IMR-90 (cell line): ENCODE data around the gene RAX2. TPM values are rescaled to one million over a fixed set of nuclear protein-coding genes. Genes with fewer than 3 reads are reported as not detected.

ENCODE experiments used
- ATAC-seq: fragments of 200-7000 bp; cut with Tn5 transposase; 2 replicates; pipeline ENCODE4 v1.9.1; 2020; ENCODE audit warnings: low read depth, mild to moderate bottlenecking, moderate library complexity
- BruUV-seq: library from RNA; stranded (reverse); fragments of 400-500 nt; replicated peaks from 2 replicates; lab custom pipeline; 2021; lab: Mats Ljungman, UMichigan
- CTCF ChIA-PET: fragments of 300-600 bp; formaldehyde crosslinking; extraction: SDS; loops from one replicate; lab custom pipeline; 2021; ENCODE audit warnings: antibody characterized with exemption; lab: Yijun Ruan, JAX
- POLR2A ChIA-PET: fragments of 300-600 bp; sonication (Branson Sonifier 250); formaldehyde crosslinking; loops from one replicate; lab custom pipeline; 2022; ENCODE audit warnings: antibody characterized with exemption; ENCODE audit not compliant: unreplicated experiment; lab: Charles Lee
- DNase-seq: peaks from one replicate; pipeline ENCODE4 v3.0.0; 2013
- H2AFZ ChIP-seq: replicated peaks from 2 replicates; pipeline ENCODE3; 2013; ENCODE audit warnings: low read length, mild to moderate bottlenecking; ENCODE audit not compliant: poor library complexity
- H2AK5ac ChIP-seq: 2 replicates; pipeline ENCODE4 v1.6.1; 2013; ENCODE audit warnings: low read depth, low read length, inconsistent platforms
- H2AK9ac ChIP-seq: replicated peaks from 2 replicates; pipeline ENCODE3; 2013; ENCODE audit warnings: mild to moderate bottlenecking, low read depth, low read length, moderate library complexity; ENCODE audit not compliant: poor library complexity
- H2BK120ac ChIP-seq: 2 replicates; pipeline ENCODE4 v1.6.1; 2013; ENCODE audit warnings: low read depth, low read length, inconsistent platforms
- H2BK15ac ChIP-seq: 3 replicates; pipeline ENCODE4 v1.6.1; 2013; ENCODE audit warnings: low read depth, low read length, inconsistent platforms
- H2BK20ac ChIP-seq: 2 replicates; pipeline ENCODE4 v1.6.1; 2013; ENCODE audit warnings: low read depth, mild to moderate bottlenecking, inconsistent platforms, low read length, moderate library complexity
- H2BK5ac ChIP-seq: 2 replicates; pipeline ENCODE4 v1.6.1; 2013; ENCODE audit warnings: mild to moderate bottlenecking, low read depth, low read length, inconsistent platforms; ENCODE audit not compliant: poor library complexity, severe bottlenecking
- H3K14ac ChIP-seq: replicated peaks from 2 replicates; pipeline ENCODE4 v1.6.1; 2013; ENCODE audit warnings: low read depth, low read length, inconsistent platforms
- H3K18ac ChIP-seq: 2 replicates; pipeline ENCODE4 v1.6.1; 2013; ENCODE audit warnings: low read depth, low read length, control low read depth
- H3K23ac ChIP-seq: 2 replicates; pipeline ENCODE4 v1.6.1; 2013; ENCODE audit warnings: low read depth, low read length, inconsistent platforms
- H3K27ac ChIP-seq: 2 replicates; pipeline ENCODE4 v1.5.1; 2013; ENCODE audit warnings: mild to moderate bottlenecking, control low read depth, low read length; ENCODE audit not compliant: insufficient read depth
- H3K27me3 ChIP-seq: 2 replicates; pipeline ENCODE4 v1.6.1; 2013; ENCODE audit warnings: low read length; ENCODE audit not compliant: control insufficient read depth, insufficient read depth
- H3K36me3 ChIP-seq: 2 replicates; pipeline ENCODE4 v1.6.1; 2013; ENCODE audit warnings: low read length, mixed read lengths; ENCODE audit not compliant: control insufficient read depth, insufficient read depth
- H3K4ac ChIP-seq: 2 replicates; pipeline ENCODE4 v1.6.1; 2013; ENCODE audit warnings: low read depth, low read length, inconsistent platforms
- H3K4me1 ChIP-seq: 2 replicates; pipeline ENCODE4 v1.6.1; 2013; ENCODE audit warnings: low read length, mixed read lengths; ENCODE audit not compliant: control insufficient read depth, insufficient read depth
- H3K4me2 ChIP-seq: 2 replicates; pipeline ENCODE4 v1.6.1; 2013; ENCODE audit warnings: low read depth, mild to moderate bottlenecking, control low read depth, low read length, moderate library complexity
- H3K4me3 ChIP-seq: 2 replicates; pipeline ENCODE4 v1.5.1; 2013; ENCODE audit warnings: low read depth, mild to moderate bottlenecking, control low read depth, low read length, moderate library complexity; ENCODE audit not compliant: insufficient read depth
- H3K56ac ChIP-seq: 2 replicates; pipeline ENCODE4 v1.6.1; 2013; ENCODE audit warnings: low read length, inconsistent platforms; ENCODE audit not compliant: insufficient read depth; ENCODE audit errors: extremely low read depth
- H3K79me1 ChIP-seq, 2 experiments: 2 replicates each; pipeline ENCODE4 v1.6.1; 2013; ENCODE audit warnings: low read length in 2 of 2, inconsistent platforms in 1 of 2, low read depth in 1 of 2
- H3K9ac ChIP-seq: 2 replicates; pipeline ENCODE4 v1.6.1; 2013; ENCODE audit warnings: low read depth, low read length, control low read depth
- H3K9me1 ChIP-seq: 2 replicates; pipeline ENCODE4 v1.6.1; 2013; ENCODE audit warnings: low read length, inconsistent platforms; ENCODE audit not compliant: insufficient read depth
- H3K9me3 ChIP-seq: 2 replicates; pipeline ENCODE4 v1.6.1; 2013; ENCODE audit warnings: low read length; ENCODE audit not compliant: control insufficient read depth, insufficient read depth
- H4K20me1 ChIP-seq: 2 replicates; pipeline ENCODE4 v1.6.1; 2013; ENCODE audit warnings: low read length, inconsistent platforms; ENCODE audit not compliant: insufficient read depth
- H4K5ac ChIP-seq: 2 replicates; pipeline ENCODE4 v1.6.1; 2013; ENCODE audit warnings: mild to moderate bottlenecking, low read depth, low read length, control low read depth
- H4K8ac ChIP-seq, 2 experiments: 2 replicates each; pipeline ENCODE4 v1.6.1; 2013; ENCODE audit warnings: low read depth in 2 of 2, low read length in 2 of 2, control low read depth in 1 of 2, inconsistent platforms in 1 of 2
- H4K91ac ChIP-seq: 2 replicates; pipeline ENCODE4 v1.6.1; 2013; ENCODE audit warnings: low read depth, low read length, inconsistent platforms; ENCODE audit not compliant: insufficient read depth
- NFE2L2 ChIP-seq: fragments of 150-350 bp; IDR thresholded peaks from 2 replicates; pipeline ENCODE4 v1.6.1; 2016; ENCODE audit warnings: low read depth, mild to moderate bottlenecking, low read length
- RCOR1 ChIP-seq: IDR thresholded peaks from 2 replicates; pipeline ENCODE4 v1.6.1; 2012; ENCODE audit warnings: mild to moderate bottlenecking, low read length, improper control_type of control experiment; ENCODE audit not compliant: insufficient replicate concordance
- SMC3 ChIP-seq: fragments of 150-350 bp; IDR thresholded peaks from 2 replicates; pipeline ENCODE4 v1.6.1; 2016; ENCODE audit warnings: low read depth, mild to moderate bottlenecking, antibody characterized with exemption, low read length, moderate library complexity
- USF2 ChIP-seq: fragments of 150-350 bp; IDR thresholded peaks from 2 replicates; pipeline ENCODE4 v1.6.1; 2017; ENCODE audit warnings: mild to moderate bottlenecking, antibody characterized with exemption, low read length, low read depth
- WGBS, 2 experiments: methylation state at CpG; one replicate each; pipeline versions ENCODE4 v1.1.5 to v1.1.7; 2013; ENCODE audit warnings: missing lambda C conversion rate in 2 of 2; ENCODE audit not compliant: insufficient read length in 1 of 2; ENCODE audit errors: extremely low coverage in 2 of 2; 5-methylcytosine and 5-hydroxymethylcytosine counted together
- dilution Hi-C: fragments of 300-500 bp; cut with HindIII; formaldehyde crosslinking; loops from one replicate; pipeline ENCODE4 v1.14.3; 2018; ENCODE audit warnings: low sequenced_read_pairs; ENCODE audit not compliant: unreplicated experiment
- in situ Hi-C: fragments of 300-500 bp; cut with MboI; formaldehyde crosslinking; loops from 3 replicates; pipeline ENCODE4 v1.14.3; 2019; ENCODE audit warnings: low sequenced_read_pairs, inconsistent platforms, mixed read lengths
- intact Hi-C: fragments of 100-400 bp; cut with micrococcal nuclease; formaldehyde crosslinking; loops from 2 replicates; pipeline ENCODE4 v1.10.0; 2022
- polyA plus RNA-seq, 3 experiments: library from polyadenylated mRNA; depleted of rRNA; stranded (reverse); fragments of >200 nt; gene quantifications; 2 replicates each; pipeline ENCODE4 v1.2.3, GENCODE V29; 2012; ENCODE audit warnings: low replicate concordance in 1 of 3
- total RNA-seq: library from RNA; depleted of rRNA; stranded (reverse); fragments of >200 nt; gene quantifications from 2 replicates; pipeline ENCODE4 v1.2.3, GENCODE V29; 2012

The RAX2 gene
- total and polyA plus RNA-seq, 2 of the 4 experiments (the other 2 are of a cell fraction) = not detected

- Histone ChIP-seq H3K9me1 (no peaks in the 10 kb centered on the region), H3K18ac (no peak overlapping the region), H3K27me3 (peaks cover 25% of the 10 kb centered on the region), H3K4me2 (no peak overlapping the region), H3K23ac (no peak overlapping the region), H3K27ac (no peak overlapping the region), H3K56ac (no peak overlapping the region), H2BK5ac (no peak overlapping the region), H4K5ac (no peak overlapping the region), H4K20me1 (no peaks in the 10 kb centered on the region), H3K9ac (no peak overlapping the region), H3K4me3 (no peak overlapping the region), H4K91ac (no peak overlapping the region), H2AK5ac (no peak overlapping the region), H3K36me3 (no peaks in the 10 kb centered on the region), H2AFZ (no peak overlapping the region), H3K14ac (no peak overlapping the region), H3K4ac (no peak overlapping the region), H2BK15ac (no peak overlapping the region), H2AK9ac (no peak overlapping the region), H3K4me1 (no peaks in the 10 kb centered on the region), H2BK120ac (no peak overlapping the region), H2BK20ac (no peak overlapping the region), H3K79me1 (no peaks in the 10 kb centered on the region), H3K9me3 (peaks cover 24% of the 10 kb centered on the region), H4K8ac (no peak overlapping the region)
- no peak for DNase-seq
- intact Hi-C loops (no loop called here), dilution Hi-C loops (no loop called here), in situ Hi-C loops (no loop called here)
- no peak for ATAC-seq
- CTCF ChIA-PET = no interaction called here
- POLR2A ChIA-PET = no interaction called here
- TF ChIP-seq SMC3 (no peak), NFE2L2 (no peak), USF2 (no peak), RCOR1 (no peak)
- BruUV-seq = no TSS peak
- 24% methylated on average over 6 of the region's 25 CpGs; no CpG with 5 or more reads in 1 of the 2 experiments for WGBS, 2 experiments
These were observed 12.8 kb upstream of the RAX2 start for GRCh38 chr19:3784607-3785450.
